Kidney tubule cell (primary cell): ENCODE results near the gene OGFOD2.
"Not testable (repeated sequence)": the region's sequence is repeated elsewhere in the genome, so short reads cannot be mapped to it uniquely, and the experiment has no call there.

Source experiments
- DNase-seq: peaks from one replicate; pipeline ENCODE4 v3.0.0-alpha.2; 2018; ENCODE audit warnings: low spot score

OGFOD2 gene

GRCh38 chr12:122974892-122975789 lies at the start of gene OGFOD2:
TSS of gene OGFOD2 (plus strand) at chr12:122975244. CDS start at chr12:122975252, 8 bp downstream.
- peak; percentile 92 for DNase-seq

DNA sequence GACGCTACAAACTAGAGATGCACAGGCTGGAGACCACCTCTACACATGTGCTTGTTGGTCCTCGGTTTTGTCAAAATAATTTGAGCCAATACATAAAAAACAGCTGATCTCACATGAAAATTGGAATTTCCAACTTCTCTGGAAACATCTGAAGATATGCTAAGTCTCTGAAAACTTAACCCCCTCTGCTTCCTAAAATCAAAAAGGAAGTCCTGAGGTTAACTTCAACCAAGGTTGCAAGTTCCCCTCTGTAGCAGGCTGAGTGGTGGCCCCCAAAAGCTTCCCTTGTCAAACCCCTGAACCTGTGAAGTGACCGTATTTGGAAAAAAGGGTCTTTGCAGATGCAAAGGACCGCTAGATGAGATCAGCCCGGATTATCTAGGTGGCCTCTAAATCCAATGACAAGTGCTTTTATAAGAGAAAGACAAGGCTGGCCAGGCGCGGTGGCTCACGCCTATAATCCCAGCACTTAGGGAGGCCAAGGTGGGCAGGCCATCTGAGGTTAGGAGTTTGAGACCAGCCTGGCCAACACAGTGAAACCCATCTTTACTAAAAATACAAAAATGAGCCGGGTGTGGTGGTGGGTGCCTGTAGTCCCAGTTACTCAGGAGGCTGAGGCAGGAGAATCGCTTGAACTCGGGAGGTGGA lies 47.2 kb upstream of the OGFOD2 start:
- no peak for DNase-seq

DNA sequence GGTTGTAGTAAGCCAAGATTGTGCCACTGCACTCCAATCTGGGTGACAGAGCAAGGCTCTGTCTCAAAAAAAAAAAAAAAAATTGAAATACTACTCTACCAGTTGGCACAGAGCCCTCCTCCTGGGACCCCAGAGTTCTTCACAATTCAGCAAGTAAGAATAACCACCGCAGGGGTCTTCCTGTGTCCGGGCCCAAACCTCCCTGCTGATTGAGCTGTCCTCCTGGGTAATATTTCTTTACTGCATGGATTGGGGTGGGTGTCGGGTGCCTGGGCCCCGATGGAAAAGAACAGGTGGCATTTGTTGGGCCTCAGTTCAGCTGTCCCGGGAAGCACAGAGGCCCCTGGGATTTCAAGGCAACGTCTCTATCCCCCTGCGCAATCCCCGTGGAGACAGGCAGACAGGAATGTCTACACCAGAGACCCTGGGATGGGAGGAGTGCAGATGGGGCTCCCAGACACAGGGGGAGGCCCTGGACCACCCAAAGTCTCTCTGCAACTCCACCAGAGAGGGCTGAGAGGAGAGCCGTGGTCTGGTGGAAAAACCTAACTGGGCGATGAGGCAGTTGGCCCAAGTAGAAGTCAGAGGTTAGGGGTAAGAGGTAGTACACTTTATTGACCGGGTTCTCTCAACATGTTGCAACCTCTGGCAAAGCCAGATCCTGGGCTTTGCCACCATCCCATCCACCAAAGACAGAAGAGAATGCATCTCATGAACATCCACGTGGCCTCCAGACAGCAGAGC lies 46.5 kb upstream of the OGFOD2 start:
- DNase-seq, result no peak

- no peak for DNase-seq
These were observed 45.9 kb upstream of the OGFOD2 start for GRCh38 chr12:122929148-122929538.

GRCh38 chr12:122929812-122930211 lies 45.2 kb upstream of the OGFOD2 start:
- DNase-seq, result no peak

DNA sequence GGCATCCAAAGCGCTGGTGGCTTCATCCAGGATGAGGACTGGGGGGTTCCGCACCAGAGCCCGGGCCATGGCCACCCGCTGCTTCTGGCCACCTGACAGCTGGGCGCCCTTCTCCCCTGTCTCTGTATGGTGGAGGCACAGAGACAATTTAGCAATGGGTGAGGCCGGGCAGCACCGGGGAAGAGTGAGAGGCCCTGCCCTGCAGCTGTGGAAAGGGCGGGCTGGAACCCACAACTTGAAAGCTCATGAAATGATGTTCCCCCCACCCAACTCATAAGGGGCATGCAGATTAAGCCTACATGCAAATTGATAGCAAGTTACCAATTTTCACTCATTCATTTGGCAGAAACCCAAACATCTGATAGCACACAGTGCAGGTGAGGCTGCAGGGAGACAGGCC lies 42.8 kb upstream of the OGFOD2 start:
- no peak for DNase-seq

- DNase-seq, result no peak
These were observed 40.3 kb upstream of the OGFOD2 start for GRCh38 chr12:122934722-122935121.

- DNase-seq, result no peak
These were observed 39.7 kb upstream of the OGFOD2 start for GRCh38 chr12:122935318-122935717.

GRCh38 chr12:122937622-122938091 lies 37.4 kb upstream of the OGFOD2 start:
- DNase-seq, result no peak

- no peak for DNase-seq
These were observed 35.9 kb upstream of the OGFOD2 start for GRCh38 chr12:122939125-122939524.

DNA sequence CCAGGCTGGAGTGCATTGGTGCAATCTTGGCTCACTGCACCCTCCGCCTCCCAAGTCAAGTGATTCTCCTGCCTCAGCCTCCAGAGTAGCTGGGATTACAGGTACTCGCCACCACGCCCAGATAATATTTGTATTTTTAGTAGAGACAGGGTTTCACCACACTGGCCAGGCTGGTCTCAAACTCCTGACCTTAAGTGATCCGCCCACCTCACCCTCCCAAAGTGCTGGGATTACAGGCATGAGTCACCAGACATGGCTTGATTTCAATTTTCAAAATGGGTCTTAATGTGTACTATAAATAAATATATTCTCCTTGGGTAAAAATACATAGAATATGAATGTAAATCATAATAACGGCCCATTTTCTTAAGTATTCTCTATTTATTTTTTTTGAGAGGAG lies 33.7 kb upstream of the OGFOD2 start:
- not testable (repeated sequence) for DNase-seq

DNA sequence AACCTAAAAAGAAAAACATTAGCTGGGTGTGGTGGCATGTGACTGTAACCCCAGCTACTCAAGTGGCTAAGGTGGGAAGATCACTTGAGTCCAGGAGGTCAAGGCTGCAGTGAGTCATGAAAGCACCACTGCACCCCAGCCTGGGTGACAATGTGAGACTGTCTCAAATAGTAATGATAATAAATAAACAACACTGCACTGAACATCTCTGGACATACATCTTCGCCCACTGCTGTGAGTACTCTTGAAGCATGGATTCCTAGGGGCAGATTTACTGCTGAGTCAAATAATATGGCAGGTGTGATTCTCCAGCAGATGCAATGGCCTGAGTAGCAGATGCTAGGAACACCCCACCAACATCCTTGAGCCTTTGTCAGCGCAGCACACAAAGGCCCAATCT lies 32.4 kb upstream of the OGFOD2 start:
- DNase-seq, result peak; percentile 47

- DNase-seq, result no peak
These were observed 31.8 kb upstream of the OGFOD2 start for GRCh38 chr12:122943196-122943595.

- peak; percentile 86 for DNase-seq
These were observed 30.1 kb upstream of the OGFOD2 start for GRCh38 chr12:122944605-122945592.

- peak; percentile 100 for DNase-seq
These were observed 28.2 kb upstream of the OGFOD2 start for GRCh38 chr12:122946690-122947341.

DNA sequence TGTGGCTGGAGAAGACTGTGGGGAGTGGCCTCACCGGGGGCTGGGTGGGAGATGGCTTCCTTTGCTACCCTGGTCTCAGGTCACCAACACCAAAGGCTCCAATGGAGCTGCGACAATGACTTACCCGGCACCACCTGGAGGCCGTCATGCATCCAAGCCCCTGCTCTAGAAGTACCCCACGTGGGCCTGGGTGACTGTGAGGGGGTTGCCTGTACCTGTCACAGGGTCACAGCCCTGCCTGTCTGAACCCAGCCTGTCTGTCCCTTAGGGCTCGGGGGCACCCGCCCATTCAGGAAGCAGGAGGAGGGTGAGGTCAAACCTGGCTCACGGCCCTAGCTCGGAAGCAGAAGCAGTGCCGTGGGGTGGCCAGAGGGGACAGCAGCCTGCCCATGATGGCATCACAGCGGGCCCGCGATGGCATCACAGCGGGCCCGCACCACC lies 27.7 kb upstream of the OGFOD2 start:
- peak; percentile 22 for DNase-seq

DNA sequence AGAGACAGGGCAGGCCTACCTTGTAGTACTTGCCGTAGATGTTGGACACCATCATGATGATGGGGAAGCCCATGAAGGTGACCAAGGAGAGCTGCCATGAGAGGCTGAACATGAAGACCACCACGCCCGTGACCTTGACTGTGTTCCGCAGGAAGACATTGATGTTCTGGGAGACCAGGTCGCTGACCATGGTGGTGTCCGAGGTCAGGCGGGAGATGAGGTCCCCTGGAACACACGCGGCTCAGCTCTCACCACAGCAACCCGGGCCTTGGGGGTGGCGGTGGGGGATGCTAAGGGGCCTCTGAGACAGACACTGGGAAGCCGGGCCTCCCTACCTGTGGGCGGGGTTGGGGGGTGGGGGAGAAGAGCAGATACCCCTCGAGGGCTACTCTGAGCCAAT lies 26.4 kb upstream of the OGFOD2 start:
- DNase-seq, result no peak

DNA sequence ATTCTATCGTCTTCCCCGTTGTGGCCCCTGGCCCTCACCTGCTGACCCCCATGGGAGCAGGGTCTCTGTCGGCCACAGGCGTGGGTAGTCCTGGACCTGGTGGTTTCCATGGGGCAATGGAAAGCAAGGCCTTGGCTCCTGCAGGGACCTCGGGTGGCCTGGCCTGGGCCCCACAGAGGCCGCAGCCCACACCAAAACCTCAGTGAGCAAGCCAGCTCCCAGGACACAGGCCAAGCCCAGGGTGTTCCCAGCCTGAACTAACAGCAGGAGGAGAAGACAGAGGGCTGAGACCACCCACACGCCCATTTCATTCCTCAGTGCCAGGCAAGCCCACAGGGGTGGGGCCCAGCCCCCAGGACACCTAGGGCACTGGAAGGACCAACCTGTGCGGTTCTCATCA lies 25.6 kb upstream of the OGFOD2 start:
- no peak for DNase-seq

- no peak for DNase-seq
These were observed 25.0 kb upstream of the OGFOD2 start for GRCh38 chr12:122949816-122950675.

DNA sequence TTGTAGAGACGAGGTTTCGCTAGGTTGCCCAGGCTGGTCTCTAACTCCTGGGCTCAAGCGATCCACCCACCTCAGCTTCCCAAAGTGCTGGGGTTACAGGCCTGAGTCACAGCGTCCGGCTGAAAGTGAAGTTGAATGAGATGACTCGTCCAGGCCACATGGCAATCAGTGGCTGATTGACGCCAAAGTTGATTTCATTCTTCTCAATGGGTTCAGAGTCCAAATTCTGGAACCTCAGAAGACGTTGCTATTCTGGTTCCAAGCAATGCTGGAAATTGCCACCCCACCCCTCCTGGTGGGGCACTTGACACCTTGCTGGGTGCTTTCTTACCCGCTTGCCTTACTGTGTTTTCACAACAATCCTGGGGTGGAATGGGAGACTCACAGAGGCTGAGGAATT lies 23.6 kb upstream of the OGFOD2 start:
- DNase-seq, result peak; percentile 82
